HepG2 (cell line): ENCODE measurements around the gene NNMT. TPM values are rescaled to one million over a fixed set of nuclear protein-coding genes. Genes with fewer than 3 reads are reported as not detected.

Experiments used
- CEBPG ChIP-seq: IDR thresholded peaks from 2 replicates; pipeline ENCODE4 v1.6.1; 2016
- CHCHD3 ChIP-seq: sonication (generic); formaldehyde crosslinking; IDR thresholded peaks from 2 replicates; pipeline ENCODE4 v1.8.0; 2022; ENCODE audit warnings: mild to moderate bottlenecking, missing genetic modification reagents, moderate library complexity
- KDM5B ChIP-seq: sonication (generic); formaldehyde crosslinking; IDR thresholded peaks from 2 replicates; pipeline ENCODE4 v1.4.0; 2020; ENCODE audit warnings: missing genetic modification reagents, mild to moderate bottlenecking, borderline replicate concordance
- REPIN1 ChIP-seq: sonication (generic); formaldehyde crosslinking; IDR thresholded peaks from 2 replicates; pipeline ENCODE4 v1.8.0; 2022; ENCODE audit warnings: missing genetic modification reagents, low read depth, mild to moderate bottlenecking, borderline replicate concordance
- TBL1XR1 ChIP-seq: fragments of 150-350 bp; IDR thresholded peaks from 2 replicates; pipeline ENCODE4 v1.6.1; 2014; ENCODE audit warnings: borderline replicate concordance, low read length; ENCODE audit not compliant: partially characterized antibody
- ZFP41 ChIP-seq: sonication (generic); formaldehyde crosslinking; IDR thresholded peaks from 2 replicates; pipeline ENCODE4 v1.4.0; 2020; ENCODE audit warnings: mild to moderate bottlenecking, missing genetic modification reagents, borderline replicate concordance
- ZNF333 ChIP-seq: sonication (generic); formaldehyde crosslinking; IDR thresholded peaks from 2 replicates; pipeline ENCODE4 v1.4.0; 2020; ENCODE audit warnings: mild to moderate bottlenecking, missing genetic modification reagents, borderline replicate concordance
- ZNF33A ChIP-seq: sonication (generic); formaldehyde crosslinking; IDR thresholded peaks from 2 replicates; pipeline ENCODE4 v1.5.1; 2020; ENCODE audit warnings: missing genetic modification reagents, mild to moderate bottlenecking, moderate library complexity, borderline replicate concordance
- ZNF652 ChIP-seq: IDR thresholded peaks from 2 replicates; pipeline ENCODE4 v1.6.1; 2016; ENCODE audit warnings: low read depth, borderline replicate concordance
- polyA plus RNA-seq, 8 experiments: library from polyadenylated mRNA; depleted of rRNA in 3 of 8; stranded (reverse) in 7 of 8; unstranded in 1 of 8; fragments of >200 nt; fragmentation: Illumina TruSeq in 4 of 8; extraction: Trizol in 4 of 8; gene quantifications; 2 replicates each; pipeline versions ENCODE4 v1.2.1 to v1.2.3, GENCODE V29; 2011 to 2016; ENCODE audit warnings: low read depth in 4 of 8, missing spikeins in 1 of 8, mixed read lengths in 1 of 8; ENCODE audit not compliant: insufficient read depth in 1 of 8
- total RNA-seq, 5 experiments: library from RNA; depleted of rRNA; stranded (reverse); fragments of >200 nt; fragmentation: Illumina TruSeq; extraction: Trizol; gene quantifications; 2 replicates each; pipeline ENCODE4 v1.2.3, GENCODE V29; 2016; ENCODE audit warnings: low read depth in 1 of 5
- TF ChIP-seq, protein P1 (sequence below): sonication (generic); formaldehyde crosslinking; conservative IDR thresholded peaks from 2 replicates; pipeline ENCODE4 v1.8.0; 2022; ENCODE audit warnings: mild to moderate bottlenecking, moderate library complexity, missing genetic modification reagents
- TF ChIP-seq, protein P2 (sequence below): sonication (generic); formaldehyde crosslinking; IDR thresholded peaks from 2 replicates; pipeline ENCODE4 v1.4.0; 2020; ENCODE audit warnings: mild to moderate bottlenecking, missing genetic modification reagents
- TF ChIP-seq, protein P3 (sequence below): sonication (generic); formaldehyde crosslinking; IDR thresholded peaks from 2 replicates; pipeline ENCODE4 v1.4.0; 2020; ENCODE audit warnings: mild to moderate bottlenecking, missing genetic modification reagents
- TF ChIP-seq, protein P4 (sequence below): sonication (generic); formaldehyde crosslinking; IDR thresholded peaks from 2 replicates; pipeline ENCODE4 v1.9.0; 2022; ENCODE audit warnings: low read depth, missing genetic modification reagents
- TF ChIP-seq, protein P5 (sequence below): sonication (generic); formaldehyde crosslinking; IDR thresholded peaks from 2 replicates; pipeline ENCODE4 v1.4.0; 2020; ENCODE audit warnings: mild to moderate bottlenecking, missing genetic modification reagents

NNMT gene
- total and polyA plus RNA-seq, 2 of the 13 experiments (the other 11 are each of a cell fraction or from before 2014, with no cell fraction given): 0.13 TPM; not detected in 1

- TF ChIP-seq, protein P1, sequence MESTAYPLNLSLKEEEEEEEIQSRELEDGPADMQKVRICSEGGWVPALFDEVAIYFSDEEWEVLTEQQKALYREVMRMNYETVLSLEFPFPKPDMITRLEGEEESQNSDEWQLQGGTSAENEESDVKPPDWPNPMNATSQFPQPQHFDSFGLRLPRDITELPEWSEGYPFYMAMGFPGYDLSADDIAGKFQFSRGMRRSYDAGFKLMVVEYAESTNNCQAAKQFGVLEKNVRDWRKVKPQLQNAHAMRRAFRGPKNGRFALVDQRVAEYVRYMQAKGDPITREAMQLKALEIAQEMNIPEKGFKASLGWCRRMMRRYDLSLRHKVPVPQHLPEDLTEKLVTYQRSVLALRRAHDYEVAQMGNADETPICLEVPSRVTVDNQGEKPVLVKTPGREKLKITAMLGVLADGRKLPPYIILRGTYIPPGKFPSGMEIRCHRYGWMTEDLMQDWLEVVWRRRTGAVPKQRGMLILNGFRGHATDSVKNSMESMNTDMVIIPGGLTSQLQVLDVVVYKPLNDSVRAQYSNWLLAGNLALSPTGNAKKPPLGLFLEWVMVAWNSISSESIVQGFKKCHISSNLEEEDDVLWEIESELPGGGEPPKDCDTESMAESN (CRISPR knock-in tag): 0 out of 2 replicates have a peak, but pooled peaks have one; percentile 40
- TF ChIP-seq TBL1XR1 (peak; percentile 65), ZNF652 (CRISPR knock-in tag) (no peak), ZNF333 (CRISPR knock-in tag) (no peak), REPIN1 (CRISPR knock-in tag) (0 out of 2 replicates have a peak, but pooled peaks have one; percentile 67), ZNF33A (CRISPR knock-in tag) (no peak), KDM5B (CRISPR knock-in tag) (no peak), CHCHD3 (CRISPR knock-in tag) (0 out of 2 replicates have a peak, but pooled peaks have one; percentile 20), CEBPG (no peak), ZFP41 (CRISPR knock-in tag) (no peak)
- TF ChIP-seq, protein P2, sequence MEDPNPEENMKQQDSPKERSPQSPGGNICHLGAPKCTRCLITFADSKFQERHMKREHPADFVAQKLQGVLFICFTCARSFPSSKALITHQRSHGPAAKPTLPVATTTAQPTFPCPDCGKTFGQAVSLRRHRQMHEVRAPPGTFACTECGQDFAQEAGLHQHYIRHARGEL: no peak
- TF ChIP-seq, protein P3, sequence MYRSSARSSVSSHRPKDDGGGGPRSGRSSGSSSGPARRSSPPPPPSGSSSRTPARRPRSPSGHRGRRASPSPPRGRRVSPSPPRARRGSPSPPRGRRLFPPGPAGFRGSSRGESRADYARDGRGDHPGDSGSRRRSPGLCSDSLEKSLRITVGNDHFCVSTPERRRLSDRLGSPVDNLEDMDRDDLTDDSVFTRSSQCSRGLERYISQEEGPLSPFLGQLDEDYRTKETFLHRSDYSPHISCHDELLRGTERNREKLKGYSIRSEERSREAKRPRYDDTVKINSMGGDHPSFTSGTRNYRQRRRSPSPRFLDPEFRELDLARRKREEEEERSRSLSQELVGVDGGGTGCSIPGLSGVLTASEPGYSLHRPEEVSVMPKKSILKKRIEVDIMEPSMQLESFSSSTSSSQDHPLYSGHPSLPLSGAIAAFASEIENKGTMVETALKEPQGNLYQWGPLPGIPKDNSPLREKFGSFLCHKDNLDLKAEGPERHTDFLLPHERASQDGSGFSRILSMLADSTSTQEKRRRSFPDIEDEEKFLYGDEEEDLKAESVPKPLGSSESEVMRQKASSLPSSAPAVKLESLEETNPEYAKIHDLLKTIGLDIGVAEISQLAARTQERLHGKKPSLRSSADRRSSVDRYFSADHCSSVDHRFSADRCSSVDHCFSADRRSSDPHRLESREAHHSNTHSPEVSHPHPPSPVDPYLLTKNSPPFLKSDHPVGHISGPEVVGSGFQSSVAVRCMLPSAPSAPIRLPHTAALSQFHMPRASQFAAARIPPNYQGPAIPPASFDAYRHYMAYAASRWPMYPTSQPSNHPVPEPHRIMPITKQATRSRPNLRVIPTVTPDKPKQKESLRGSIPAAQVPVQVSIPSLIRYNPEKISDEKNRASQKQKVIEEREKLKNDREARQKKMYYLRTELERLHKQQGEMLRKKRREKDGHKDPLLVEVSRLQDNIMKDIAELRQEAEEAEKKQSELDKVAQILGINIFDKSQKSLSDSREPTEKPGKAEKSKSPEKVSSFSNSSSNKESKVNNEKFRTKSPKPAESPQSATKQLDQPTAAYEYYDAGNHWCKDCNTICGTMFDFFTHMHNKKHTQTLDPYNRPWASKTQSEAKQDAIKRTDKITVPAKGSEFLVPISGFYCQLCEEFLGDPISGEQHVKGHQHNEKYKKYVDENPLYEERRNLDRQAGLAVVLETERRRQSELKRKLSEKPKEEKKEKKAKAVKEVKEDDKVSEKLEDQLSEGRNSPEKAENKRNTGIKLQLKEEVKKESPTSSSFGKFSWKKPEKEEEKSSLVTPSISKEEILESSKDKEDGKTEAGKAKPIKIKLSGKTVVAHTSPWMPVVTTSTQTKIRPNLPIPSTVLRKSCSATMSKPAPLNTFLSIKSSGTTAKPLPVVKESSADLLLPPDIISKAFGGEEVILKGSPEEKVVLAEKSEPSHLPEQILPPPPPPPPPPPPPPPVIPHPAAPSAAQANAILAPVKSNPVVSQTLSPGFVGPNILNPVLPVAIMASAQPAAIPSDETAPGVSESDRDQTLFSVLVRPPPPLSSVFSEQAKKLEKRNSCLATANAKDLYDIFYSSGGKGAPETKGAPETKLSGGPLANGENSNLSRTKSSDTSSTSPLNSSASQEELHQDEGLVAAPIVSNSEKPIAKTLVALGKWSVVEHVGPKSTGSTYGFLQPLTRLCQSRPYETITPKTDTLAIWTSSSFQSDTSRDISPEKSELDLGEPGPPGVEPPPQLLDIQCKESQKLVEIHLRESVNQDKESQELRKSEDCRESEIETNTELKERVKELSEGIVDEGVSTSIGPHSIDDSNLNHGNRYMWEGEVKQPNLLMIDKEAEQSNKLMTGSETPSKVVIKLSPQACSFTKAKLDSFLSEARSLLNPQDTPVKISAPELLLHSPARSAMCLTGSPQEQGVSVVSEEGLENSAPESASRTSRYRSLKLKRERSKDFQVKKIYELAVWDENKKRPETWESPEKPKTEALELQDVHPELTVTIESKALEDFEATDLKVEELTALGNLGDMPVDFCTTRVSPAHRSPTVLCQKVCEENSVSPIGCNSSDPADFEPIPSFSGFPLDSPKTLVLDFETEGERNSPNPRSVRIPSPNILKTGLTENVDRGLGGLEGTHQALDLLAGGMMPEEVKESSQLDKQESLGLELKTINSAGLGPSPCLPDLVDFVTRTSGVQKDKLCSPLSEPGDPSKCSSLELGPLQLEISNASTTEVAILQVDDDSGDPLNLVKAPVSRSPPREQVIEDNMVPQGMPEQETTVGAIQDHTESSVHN (CRISPR knock-in tag): no peak
- TF ChIP-seq, protein P4, sequence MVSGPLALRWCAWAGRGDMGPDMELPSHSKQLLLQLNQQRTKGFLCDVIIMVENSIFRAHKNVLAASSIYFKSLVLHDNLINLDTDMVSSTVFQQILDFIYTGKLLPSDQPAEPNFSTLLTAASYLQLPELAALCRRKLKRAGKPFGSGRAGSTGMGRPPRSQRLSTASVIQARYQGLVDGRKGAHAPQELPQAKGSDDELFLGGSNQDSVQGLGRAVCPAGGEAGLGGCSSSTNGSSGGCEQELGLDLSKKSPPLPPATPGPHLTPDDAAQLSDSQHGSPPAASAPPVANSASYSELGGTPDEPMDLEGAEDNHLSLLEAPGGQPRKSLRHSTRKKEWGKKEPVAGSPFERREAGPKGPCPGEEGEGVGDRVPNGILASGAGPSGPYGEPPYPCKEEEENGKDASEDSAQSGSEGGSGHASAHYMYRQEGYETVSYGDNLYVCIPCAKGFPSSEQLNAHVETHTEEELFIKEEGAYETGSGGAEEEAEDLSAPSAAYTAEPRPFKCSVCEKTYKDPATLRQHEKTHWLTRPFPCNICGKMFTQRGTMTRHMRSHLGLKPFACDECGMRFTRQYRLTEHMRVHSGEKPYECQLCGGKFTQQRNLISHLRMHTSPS (CRISPR knock-in tag): no peak
- TF ChIP-seq, protein P5, sequence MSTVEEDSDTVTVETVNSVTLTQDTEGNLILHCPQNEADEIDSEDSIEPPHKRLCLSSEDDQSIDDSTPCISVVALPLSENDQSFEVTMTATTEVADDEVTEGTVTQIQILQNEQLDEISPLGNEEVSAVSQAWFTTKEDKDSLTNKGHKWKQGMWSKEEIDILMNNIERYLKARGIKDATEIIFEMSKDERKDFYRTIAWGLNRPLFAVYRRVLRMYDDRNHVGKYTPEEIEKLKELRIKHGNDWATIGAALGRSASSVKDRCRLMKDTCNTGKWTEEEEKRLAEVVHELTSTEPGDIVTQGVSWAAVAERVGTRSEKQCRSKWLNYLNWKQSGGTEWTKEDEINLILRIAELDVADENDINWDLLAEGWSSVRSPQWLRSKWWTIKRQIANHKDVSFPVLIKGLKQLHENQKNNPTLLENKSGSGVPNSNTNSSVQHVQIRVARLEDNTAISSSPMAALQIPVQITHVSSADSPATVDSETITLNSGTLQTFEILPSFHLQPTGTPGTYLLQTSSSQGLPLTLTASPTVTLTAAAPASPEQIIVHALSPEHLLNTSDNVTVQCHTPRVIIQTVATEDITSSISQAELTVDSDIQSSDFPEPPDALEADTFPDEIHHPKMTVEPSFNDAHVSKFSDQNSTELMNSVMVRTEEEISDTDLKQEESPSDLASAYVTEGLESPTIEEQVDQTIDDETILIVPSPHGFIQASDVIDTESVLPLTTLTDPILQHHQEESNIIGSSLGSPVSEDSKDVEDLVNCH (CRISPR knock-in tag): no peak
These were observed 19.7 kb downstream of the NNMT start (continued) for GRCh38 chr11:114315749-114316368.
